Esophagus muscularis mucosa (tissue), 4 donors: Measurements from ENCODE around the gene GASK1A. TPM values are rescaled to one million over a fixed set of nuclear protein-coding genes. Genes with fewer than 3 reads are reported as not detected.
A peak's percentile ranks its signal among the peaks of the same experiment; 100 is the strongest.

Experiments
- DNase-seq: peaks from one replicate; pipeline ENCODE4 v3.0.0-alpha.2; 2017; ENCODE audit errors: extremely low spot score
- H3K27ac ChIP-seq, 4 donors: fragments of 200-600 bp; sonication (generic); replicated peaks in 1 of 4; 1 replicate in 3 of 4; 2 replicates in 1 of 4; pipeline ENCODE4 v1.5.1; 2016 to 2019; ENCODE audit warnings: mild to moderate bottlenecking in 1 of 4
- H3K27me3 ChIP-seq, 4 donors: fragments of 200-600 bp; sonication (generic); one replicate each; pipeline versions ENCODE4 v1.5.1 to v1.6.0; 2016 to 2019
- H3K36me3 ChIP-seq, 4 donors: fragments of 200-600 bp; sonication (generic); one replicate each; pipeline ENCODE4 v1.5.1; 2016 to 2019
- H3K4me1 ChIP-seq, 4 donors: fragments of 200-600 bp; sonication (generic); one replicate each; pipeline ENCODE4 v1.5.1; 2016 to 2019
- H3K4me3 ChIP-seq, 4 donors: fragments of 200-600 bp; sonication (generic); 1 replicate in 2 of 4; 2 replicates in 2 of 4; pipeline ENCODE4 v1.5.1; 2016 to 2019; ENCODE audit warnings: mild to moderate bottlenecking in 4 of 4, moderate library complexity in 1 of 4
- H3K9me3 ChIP-seq, 4 donors: fragments of 200-600 bp; sonication (generic); 1 replicate in 3 of 4; 2 replicates in 1 of 4; pipeline ENCODE4 v1.5.1; 2016 to 2019
- EP300 ChIP-seq: sonication (generic); formaldehyde crosslinking; IDR thresholded peaks from one replicate; pipeline ENCODE4 v1.6.1; 2017; ENCODE audit warnings: antibody characterized with exemption
- POLR2A ChIP-seq: fragments of 450-650 bp; IDR thresholded peaks from one replicate; pipeline ENCODE4 v1.6.1; 2017; ENCODE audit warnings: antibody characterized with exemption, moderate library complexity, mild to moderate bottlenecking, low read depth
- POLR2AphosphoS5 ChIP-seq, 2 donors: sonication (generic); formaldehyde crosslinking; IDR thresholded peaks; one replicate each; pipeline ENCODE4 v1.6.1; 2017; ENCODE audit warnings: antibody characterized with exemption in 2 of 2
- WGBS: methylation state at CpG from one replicate; pipeline ENCODE4 v1.1.5; 2018; 5-methylcytosine and 5-hydroxymethylcytosine counted together
- intact Hi-C: fragments of 100-400 bp; cut with DNase I; formaldehyde crosslinking; loops from one replicate; pipeline ENCODE4 v1.15.1; 2023
- total RNA-seq, 4 donors: library from RNA; depleted of rRNA; stranded (reverse); fragments of >200 nt; gene quantifications; one replicate each; pipeline versions ENCODE4 v1.1.0 to v1.2.1, GENCODE V29; 2016
- TF ChIP-seq, protein P1 (sequence below), 3 experiments: fragments of 200-600 bp in 2 of 3; fragments of 450-650 bp in 1 of 3; sonication (generic) in 2 of 3; IDR thresholded peaks; one replicate each; pipeline ENCODE4 v1.5.1; 2017 to 2019; ENCODE audit warnings: antibody characterized with exemption in 3 of 3, mild to moderate bottlenecking in 2 of 3, moderate library complexity in 1 of 3

Gene GASK1A
- 10 to 100 TPM; 10.2 to 22.1 (median 15.8) TPM for total RNA-seq

DNA sequence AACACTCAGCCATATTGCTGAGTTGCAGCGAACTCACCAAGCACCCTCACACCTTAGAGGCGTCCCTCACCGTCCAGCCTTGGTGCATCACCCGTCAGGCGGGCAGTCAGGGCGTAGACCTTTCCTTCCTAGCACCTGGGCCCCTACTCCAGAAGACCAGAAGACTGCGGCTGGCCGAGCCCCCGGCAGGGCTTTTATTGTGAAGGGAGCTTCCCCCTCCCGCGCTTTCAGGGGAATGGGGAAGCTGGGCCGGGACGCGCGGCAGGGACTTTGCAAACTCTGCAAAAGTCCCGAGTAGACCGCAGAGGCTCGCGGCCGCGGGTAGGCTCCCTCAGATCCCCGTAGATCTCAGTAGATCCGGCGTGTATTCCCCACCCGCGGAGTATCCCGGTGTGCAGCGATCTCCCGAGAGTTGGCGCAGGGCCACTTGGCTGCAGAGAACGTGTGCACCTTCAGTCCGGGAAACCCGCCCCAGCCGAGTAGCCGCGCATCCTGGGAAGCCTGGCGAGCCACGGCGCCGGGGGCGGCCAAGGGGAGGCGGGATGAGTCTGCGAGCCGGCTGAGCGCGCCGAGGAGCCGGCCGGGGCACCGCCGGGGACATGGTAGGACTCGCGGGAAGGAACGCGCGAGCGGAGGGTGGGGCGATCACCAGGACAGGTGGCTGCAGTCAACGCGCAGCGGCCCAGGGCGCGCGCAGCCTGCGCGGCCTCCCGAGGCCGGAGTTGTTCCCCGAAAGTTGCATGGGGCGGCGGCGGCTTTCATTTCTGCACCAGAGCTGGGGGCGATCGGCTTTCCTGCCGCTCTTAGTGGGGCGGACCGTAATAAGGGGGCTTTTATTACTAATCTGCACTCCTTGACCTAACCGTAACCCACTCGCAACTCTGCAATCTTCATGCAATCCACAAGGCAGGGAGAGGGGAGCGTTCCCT, at the start of gene GASK1A:
GASK1A (plus strand) TSS at position 268 of the 929 bp plus-strand sequence; CDS start at position 600, 332 bp downstream.
- Histone ChIP-seq H3K9me3 (no peaks in the 10 kb centered on the region), H3K36me3 (no peaks in the 10 kb centered on the region), H3K4me3 (peak within 1 kb of the TSS; percentile 60 to 76 (median 68)), H3K4me1 (peaks cover 14 to 34% (median 25%) of the 10 kb centered on the region in 4 donors), H3K27me3 (peaks cover 0 to 2% (median 0%) of the 10 kb centered on the region in 4 donors), H3K27ac (peak within 1 kb of the TSS; percentile 68 to 77 (median 68))
- 10% methylated on average over 10 of the region's 80 CpGs for WGBS
- TF ChIP-seq EP300 (no peak), POLR2A (no peak), POLR2AphosphoS5 (IDR thresholded peaks at IDR 0.05) (peak; percentile 60 to 70)
- TF ChIP-seq, protein P1, sequence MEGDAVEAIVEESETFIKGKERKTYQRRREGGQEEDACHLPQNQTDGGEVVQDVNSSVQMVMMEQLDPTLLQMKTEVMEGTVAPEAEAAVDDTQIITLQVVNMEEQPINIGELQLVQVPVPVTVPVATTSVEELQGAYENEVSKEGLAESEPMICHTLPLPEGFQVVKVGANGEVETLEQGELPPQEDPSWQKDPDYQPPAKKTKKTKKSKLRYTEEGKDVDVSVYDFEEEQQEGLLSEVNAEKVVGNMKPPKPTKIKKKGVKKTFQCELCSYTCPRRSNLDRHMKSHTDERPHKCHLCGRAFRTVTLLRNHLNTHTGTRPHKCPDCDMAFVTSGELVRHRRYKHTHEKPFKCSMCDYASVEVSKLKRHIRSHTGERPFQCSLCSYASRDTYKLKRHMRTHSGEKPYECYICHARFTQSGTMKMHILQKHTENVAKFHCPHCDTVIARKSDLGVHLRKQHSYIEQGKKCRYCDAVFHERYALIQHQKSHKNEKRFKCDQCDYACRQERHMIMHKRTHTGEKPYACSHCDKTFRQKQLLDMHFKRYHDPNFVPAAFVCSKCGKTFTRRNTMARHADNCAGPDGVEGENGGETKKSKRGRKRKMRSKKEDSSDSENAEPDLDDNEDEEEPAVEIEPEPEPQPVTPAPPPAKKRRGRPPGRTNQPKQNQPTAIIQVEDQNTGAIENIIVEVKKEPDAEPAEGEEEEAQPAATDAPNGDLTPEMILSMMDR (IDR thresholded peaks at IDR 0.05): no peak
- intact Hi-C loops: no loop called here
- no peak for DNase-seq

DNA sequence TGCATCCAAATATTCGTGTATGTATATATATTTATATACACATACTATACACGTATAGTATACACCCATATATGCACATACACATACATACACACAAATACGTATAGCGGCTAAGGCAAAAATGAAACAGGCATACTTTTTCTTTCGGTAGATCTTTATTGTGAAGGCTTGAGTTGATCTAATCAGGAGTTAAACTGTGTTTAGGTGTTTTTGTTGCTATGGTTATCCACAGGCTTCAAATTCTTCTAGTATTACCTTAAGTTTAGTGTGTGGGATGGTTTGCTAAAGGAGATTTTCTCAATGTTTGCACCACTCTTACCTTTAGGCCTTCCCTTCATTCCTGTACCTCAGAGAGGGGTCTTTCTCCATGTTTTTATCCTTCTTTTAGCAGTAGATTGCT, 45.0 kb upstream of the GASK1A start:
- no peak overlapping the region for H3K4me3 ChIP-seq
- intact Hi-C loops: no loop called here
- no peaks in the 10 kb centered on the region for H3K9me3 ChIP-seq
- H3K27me3 ChIP-seq: no peaks in the 10 kb centered on the region
- H3K36me3 ChIP-seq: no peaks in the 10 kb centered on the region
- no peak for TF ChIP-seq POLR2A
- TF ChIP-seq POLR2AphosphoS5 (IDR thresholded peaks at IDR 0.05): no peak
- TF ChIP-seq, protein P1 (IDR thresholded peaks at IDR 0.05): no peak
- no peak for TF ChIP-seq EP300
- WGBS: 89% methylated on average over 5 of the region's 5 CpGs
- H3K4me1 ChIP-seq: peaks cover 0 to 5% (median 1%) of the 10 kb centered on the region in 4 donors
- no peak overlapping the region for H3K27ac ChIP-seq
- DNase-seq: no peak

DNA sequence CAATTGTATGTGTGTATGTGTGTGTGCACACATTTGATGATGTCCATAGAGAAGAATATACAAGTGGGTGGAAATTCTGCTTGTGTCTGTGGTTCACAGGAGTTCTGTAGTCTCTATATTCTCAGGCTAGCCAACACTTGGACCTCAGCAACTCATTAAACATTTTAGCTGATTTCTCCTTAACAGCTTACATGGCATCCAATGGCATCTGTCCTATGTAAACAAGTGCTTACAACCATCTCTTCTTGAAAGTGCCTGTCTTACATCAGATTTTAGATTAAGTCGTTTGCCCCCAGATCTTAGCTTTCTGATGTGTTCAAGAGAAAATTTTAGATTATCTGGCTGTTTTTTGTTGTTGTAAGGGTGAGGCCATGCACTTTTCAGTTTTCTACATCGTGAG, 44.2 kb upstream of the GASK1A start:
- H3K4me3 ChIP-seq: no peak overlapping the region
- no peaks in the 10 kb centered on the region for H3K27me3 ChIP-seq
- no peaks in the 10 kb centered on the region for H3K9me3 ChIP-seq
- TF ChIP-seq EP300 (no peak), POLR2AphosphoS5 (IDR thresholded peaks at IDR 0.05) (no peak), POLR2A (no peak)
- TF ChIP-seq, protein P1 (IDR thresholded peaks at IDR 0.05): no peak
- no peaks in the 10 kb centered on the region for H3K36me3 ChIP-seq
- H3K27ac ChIP-seq: no peak overlapping the region
- intact Hi-C loops: no loop called here
- H3K4me1 ChIP-seq: peaks cover 0 to 5% (median 1%) of the 10 kb centered on the region in 4 donors
- 78% methylated on average over 2 of the region's 2 CpGs for WGBS
- DNase-seq: no peak

DNA sequence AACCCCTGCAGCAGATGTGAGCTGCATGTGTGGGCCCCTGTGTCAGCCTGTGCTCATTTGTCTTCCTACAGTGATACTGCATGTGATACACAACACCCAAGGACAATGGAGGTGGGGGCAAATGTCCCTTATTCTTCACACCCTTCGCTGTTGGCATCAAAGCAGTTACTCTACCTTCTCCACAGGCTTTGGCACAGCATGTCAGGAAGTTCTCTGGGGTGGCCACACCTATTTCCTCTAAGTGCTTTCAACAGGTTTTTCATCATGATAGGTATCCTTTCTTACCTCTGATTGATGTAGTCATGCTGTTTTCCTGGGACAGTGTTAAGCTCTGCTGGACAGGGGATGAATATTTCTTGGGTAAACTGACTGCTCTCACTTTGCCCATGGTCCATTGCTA, 43.6 kb upstream of the GASK1A start:
- TF ChIP-seq EP300: no peak
- TF ChIP-seq POLR2AphosphoS5 (IDR thresholded peaks at IDR 0.05): no peak
- no peak for TF ChIP-seq POLR2A
- TF ChIP-seq, protein P1 (IDR thresholded peaks at IDR 0.05): no peak
- DNase-seq: no peak
- peaks cover 0 to 5% (median 1%) of the 10 kb centered on the region in 4 donors for H3K4me1 ChIP-seq
- H3K27me3 ChIP-seq: no peaks in the 10 kb centered on the region
- H3K4me3 ChIP-seq: peak overlapping the region in 2 of 4 donors; percentile 49 to 59
- intact Hi-C loops: no loop called here
- no peaks in the 10 kb centered on the region for H3K9me3 ChIP-seq
- no peak overlapping the region for H3K27ac ChIP-seq
- H3K36me3 ChIP-seq: peaks cover 0 to 2% (median 0%) of the 10 kb centered on the region in 4 donors
- 75% methylated on average over 1 of the region's 1 CpG for WGBS
